Measurements from ENCODE around the gene GATA3. TPM values are rescaled to one million over a fixed set of nuclear protein-coding genes. Genes with fewer than 3 reads are reported as not detected.

Gene GATA3
- total and polyA plus RNA-seq, 9 of the 15 experiments (the other 6 are each of a cell fraction or from before 2014, with no cell fraction given): 0.01 to 0.24 (median 0.09) TPM; not detected in 6

DNA sequence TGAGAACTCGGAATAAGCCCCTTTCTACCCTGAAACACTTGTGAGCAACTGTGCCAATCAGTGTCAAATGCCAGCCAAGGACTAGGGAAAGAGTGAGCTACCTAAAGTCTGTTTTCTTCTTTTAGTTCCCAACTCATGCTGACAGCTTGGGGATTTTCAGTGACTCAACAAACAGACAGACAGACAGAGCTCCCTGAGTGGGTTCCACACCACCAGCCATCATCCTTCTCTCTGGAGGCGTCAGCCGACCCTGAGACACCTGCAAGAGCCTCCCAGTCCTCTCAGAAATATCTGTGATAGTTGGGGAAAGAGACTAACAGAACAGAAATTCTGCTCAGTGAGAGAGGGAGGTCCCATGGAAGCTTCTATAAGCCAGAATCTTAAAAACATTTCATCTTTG is 49.5 kb downstream of the GATA3 start:
- Histone ChIP-seq H4K20me1 (replicated peaks; ENCODE audit: control insufficient read depth, insufficient read depth, low read length) (no peaks in the 10 kb centered on the region; the same call in 1 of the 2 replicates), H2AFZ (ENCODE audit: low read depth, low read length) (no peak overlapping the region), H3K4me2 (ENCODE audit: insufficient read depth, low read length) (no peak overlapping the region), H3K79me2 (ENCODE audit: control insufficient read depth, insufficient read depth, low read length) (no peaks in the 10 kb centered on the region), H3K4me3 (no peak overlapping the region), H3K27me3 (ENCODE audit: control insufficient read depth in 2 of 2, insufficient read depth in 2 of 2, low read length in 2 of 2) (peaks cover 0 to 26% of the 10 kb centered on the region in 2 experiments; a peak in 3 of 5 replicates), H3K9me1 (ENCODE audit: control insufficient read depth, insufficient read depth, low read length) (no peaks in the 10 kb centered on the region), H3K36me3 (ENCODE audit: control insufficient read depth, insufficient read depth, low read length) (no peaks in the 10 kb centered on the region), H3K4me1 (replicated peaks in 1 of 2; ENCODE audit: control insufficient read depth in 2 of 2, insufficient read depth in 2 of 2, low read length in 2 of 2) (no peaks in the 10 kb centered on the region; a peak in 1 of 5 replicates), H3K9ac (ENCODE audit: insufficient read depth in 1 of 2, low read depth in 2 of 2, low read length in 2 of 2) (no peak overlapping the region), H3K9me3 (replicated peaks; ENCODE audit: control insufficient read depth, insufficient read depth, low read depth, low read length) (no peaks in the 10 kb centered on the region), H3K27ac (ENCODE audit: extremely low read depth, low read depth, low read length) (no peak overlapping the region)
- no peak for ATAC-seq
- no peak for DNase-seq (ENCODE audit: extremely low read depth in 1 of 4, low spot score in 3 of 4)
- no peak for FAIRE-seq
- intact Hi-C loops (cut with micrococcal nuclease): no loop called here
- ChIA-PET CTCF (ENCODE audit: low intra/inter-chr PET ratio) (no interaction called here), POLR2A (no interaction called here)
- no peak for TF ChIP-seq TRIM24 (IDR thresholded peaks at IDR 0.05)
- TF ChIP-seq, protein P1, sequence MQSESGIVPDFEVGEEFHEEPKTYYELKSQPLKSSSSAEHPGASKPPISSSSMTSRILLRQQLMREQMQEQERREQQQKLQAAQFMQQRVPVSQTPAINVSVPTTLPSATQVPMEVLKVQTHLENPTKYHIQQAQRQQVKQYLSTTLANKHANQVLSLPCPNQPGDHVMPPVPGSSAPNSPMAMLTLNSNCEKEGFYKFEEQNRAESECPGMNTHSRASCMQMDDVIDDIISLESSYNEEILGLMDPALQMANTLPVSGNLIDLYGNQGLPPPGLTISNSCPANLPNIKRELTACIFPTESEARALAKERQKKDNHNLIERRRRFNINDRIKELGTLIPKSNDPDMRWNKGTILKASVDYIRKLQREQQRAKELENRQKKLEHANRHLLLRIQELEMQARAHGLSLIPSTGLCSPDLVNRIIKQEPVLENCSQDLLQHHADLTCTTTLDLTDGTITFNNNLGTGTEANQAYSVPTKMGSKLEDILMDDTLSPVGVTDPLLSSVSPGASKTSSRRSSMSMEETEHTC (IDR thresholded peaks at IDR 0.05): no peak
- in situ Hi-C loops (cut with MboI): no loop called here
- 0% methylated on average over 3 of the region's 3 CpGs for WGBS (ENCODE audit: insufficient coverage, low coverage, missing lambda C conversion rate)
- BruUV-seq (replicated peaks): no TSS peak

DNA sequence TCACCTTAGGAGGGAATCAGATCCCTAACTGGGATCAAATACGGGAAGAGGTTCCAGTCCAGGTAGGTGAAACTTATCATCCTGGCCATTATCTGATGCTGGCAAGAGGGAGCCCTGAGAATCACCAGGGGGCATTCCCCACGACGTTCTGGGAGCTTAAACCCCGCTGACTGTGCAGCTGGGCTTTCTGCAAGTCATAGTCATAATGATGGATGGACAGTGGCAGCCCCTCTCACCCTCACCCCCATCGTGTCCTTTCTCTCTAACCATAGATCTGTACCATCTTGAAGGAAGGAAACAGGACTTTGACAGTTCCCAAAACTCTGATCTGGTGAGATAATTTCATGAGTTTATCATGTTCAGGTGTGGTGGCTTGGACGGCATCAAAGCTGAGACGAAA is 50.2 kb downstream of the GATA3 start:
- no peak overlapping the region for H3K4me2 ChIP-seq (ENCODE audit: insufficient read depth, low read length)
- ATAC-seq (no peak), DNase-seq (ENCODE audit: extremely low read depth in 1 of 4, low spot score in 3 of 4) (no peak), FAIRE-seq (no peak)
- H3K79me2 ChIP-seq (ENCODE audit: control insufficient read depth, insufficient read depth, low read length): no peaks in the 10 kb centered on the region
- in situ Hi-C loops (cut with MboI): no loop called here
- H3K9me3 ChIP-seq (replicated peaks; ENCODE audit: control insufficient read depth, insufficient read depth, low read depth, low read length): no peaks in the 10 kb centered on the region
- CTCF ChIA-PET (ENCODE audit: low intra/inter-chr PET ratio): no interaction called here
- H3K36me3 ChIP-seq (ENCODE audit: control insufficient read depth, insufficient read depth, low read length): no peaks in the 10 kb centered on the region
- BruUV-seq (replicated peaks): no TSS peak
- no peaks in the 10 kb centered on the region; the same call in 1 of the 2 replicates for H4K20me1 ChIP-seq (replicated peaks; ENCODE audit: control insufficient read depth, insufficient read depth, low read length)
- no peak overlapping the region for H3K27ac ChIP-seq (ENCODE audit: extremely low read depth, low read depth, low read length)
- POLR2A ChIA-PET: no interaction called here
- H2AFZ ChIP-seq (ENCODE audit: low read depth, low read length): no peak overlapping the region
- no peaks in the 10 kb centered on the region; a peak in 1 of 5 replicates for H3K4me1 ChIP-seq (replicated peaks in 1 of 2; ENCODE audit: control insufficient read depth in 2 of 2, insufficient read depth in 2 of 2, low read length in 2 of 2)
- no peak overlapping the region for H3K4me3 ChIP-seq
- intact Hi-C loops (cut with micrococcal nuclease): no loop called here
- 2% methylated on average over 7 of the region's 7 CpGs for WGBS (ENCODE audit: insufficient coverage, low coverage, missing lambda C conversion rate)
- H3K27me3 ChIP-seq (ENCODE audit: control insufficient read depth in 2 of 2, insufficient read depth in 2 of 2, low read length in 2 of 2): peaks cover 6 to 26% of the 10 kb centered on the region in 2 experiments; a peak in 4 of 5 replicates
- H3K9ac ChIP-seq (ENCODE audit: insufficient read depth in 1 of 2, low read depth in 2 of 2, low read length in 2 of 2): no peak overlapping the region
- H3K9me1 ChIP-seq (ENCODE audit: control insufficient read depth, insufficient read depth, low read length): no peaks in the 10 kb centered on the region
- TF ChIP-seq ZNF134 (CRISPR knock-in tag; conservative IDR thresholded peaks at IDR 0.05) (no peak), SRF (CRISPR knock-in tag; IDR thresholded peaks at IDR 0.05) (no peak), RNF2 (IDR thresholded peaks at IDR 0.05) (no peak), BMI1 (IDR thresholded peaks at IDR 0.05; ENCODE audit: low read length) (no peak)
- TF ChIP-seq, protein P2, sequence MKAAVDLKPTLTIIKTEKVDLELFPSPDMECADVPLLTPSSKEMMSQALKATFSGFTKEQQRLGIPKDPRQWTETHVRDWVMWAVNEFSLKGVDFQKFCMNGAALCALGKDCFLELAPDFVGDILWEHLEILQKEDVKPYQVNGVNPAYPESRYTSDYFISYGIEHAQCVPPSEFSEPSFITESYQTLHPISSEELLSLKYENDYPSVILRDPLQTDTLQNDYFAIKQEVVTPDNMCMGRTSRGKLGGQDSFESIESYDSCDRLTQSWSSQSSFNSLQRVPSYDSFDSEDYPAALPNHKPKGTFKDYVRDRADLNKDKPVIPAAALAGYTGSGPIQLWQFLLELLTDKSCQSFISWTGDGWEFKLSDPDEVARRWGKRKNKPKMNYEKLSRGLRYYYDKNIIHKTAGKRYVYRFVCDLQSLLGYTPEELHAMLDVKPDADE (conservative IDR thresholded peaks at IDR 0.05; ENCODE audit: control insufficient read depth, low read depth, low read length): no peak
- TF ChIP-seq, protein P3, sequence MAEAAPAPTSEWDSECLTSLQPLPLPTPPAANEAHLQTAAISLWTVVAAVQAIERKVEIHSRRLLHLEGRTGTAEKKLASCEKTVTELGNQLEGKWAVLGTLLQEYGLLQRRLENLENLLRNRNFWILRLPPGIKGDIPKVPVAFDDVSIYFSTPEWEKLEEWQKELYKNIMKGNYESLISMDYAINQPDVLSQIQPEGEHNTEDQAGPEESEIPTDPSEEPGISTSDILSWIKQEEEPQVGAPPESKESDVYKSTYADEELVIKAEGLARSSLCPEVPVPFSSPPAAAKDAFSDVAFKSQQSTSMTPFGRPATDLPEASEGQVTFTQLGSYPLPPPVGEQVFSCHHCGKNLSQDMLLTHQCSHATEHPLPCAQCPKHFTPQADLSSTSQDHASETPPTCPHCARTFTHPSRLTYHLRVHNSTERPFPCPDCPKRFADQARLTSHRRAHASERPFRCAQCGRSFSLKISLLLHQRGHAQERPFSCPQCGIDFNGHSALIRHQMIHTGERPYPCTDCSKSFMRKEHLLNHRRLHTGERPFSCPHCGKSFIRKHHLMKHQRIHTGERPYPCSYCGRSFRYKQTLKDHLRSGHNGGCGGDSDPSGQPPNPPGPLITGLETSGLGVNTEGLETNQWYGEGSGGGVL (CRISPR knock-in tag; IDR thresholded peaks at IDR 0.05): no peak
- TF ChIP-seq, protein P4, sequence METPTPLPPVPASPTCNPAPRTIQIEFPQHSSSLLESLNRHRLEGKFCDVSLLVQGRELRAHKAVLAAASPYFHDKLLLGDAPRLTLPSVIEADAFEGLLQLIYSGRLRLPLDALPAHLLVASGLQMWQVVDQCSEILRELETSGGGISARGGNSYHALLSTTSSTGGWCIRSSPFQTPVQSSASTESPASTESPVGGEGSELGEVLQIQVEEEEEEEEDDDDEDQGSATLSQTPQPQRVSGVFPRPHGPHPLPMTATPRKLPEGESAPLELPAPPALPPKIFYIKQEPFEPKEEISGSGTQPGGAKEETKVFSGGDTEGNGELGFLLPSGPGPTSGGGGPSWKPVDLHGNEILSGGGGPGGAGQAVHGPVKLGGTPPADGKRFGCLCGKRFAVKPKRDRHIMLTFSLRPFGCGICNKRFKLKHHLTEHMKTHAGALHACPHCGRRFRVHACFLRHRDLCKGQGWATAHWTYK (CRISPR knock-in tag; IDR thresholded peaks at IDR 0.05): no peak
